HG03442 (cell line): ENCODE measurements around the gene TOP2B.
A peak's percentile ranks its signal among the peaks of the same experiment; 100 is the strongest.

Source experiments
- ATAC-seq: cut with Tn5 transposase; IDR thresholded peaks from one replicate; pipeline ENCODE4 v1.9.1; 2021; ENCODE audit warnings: mild to moderate bottlenecking, moderate library complexity; ENCODE audit not compliant: unreplicated experiment

Gene TOP2B

DNA sequence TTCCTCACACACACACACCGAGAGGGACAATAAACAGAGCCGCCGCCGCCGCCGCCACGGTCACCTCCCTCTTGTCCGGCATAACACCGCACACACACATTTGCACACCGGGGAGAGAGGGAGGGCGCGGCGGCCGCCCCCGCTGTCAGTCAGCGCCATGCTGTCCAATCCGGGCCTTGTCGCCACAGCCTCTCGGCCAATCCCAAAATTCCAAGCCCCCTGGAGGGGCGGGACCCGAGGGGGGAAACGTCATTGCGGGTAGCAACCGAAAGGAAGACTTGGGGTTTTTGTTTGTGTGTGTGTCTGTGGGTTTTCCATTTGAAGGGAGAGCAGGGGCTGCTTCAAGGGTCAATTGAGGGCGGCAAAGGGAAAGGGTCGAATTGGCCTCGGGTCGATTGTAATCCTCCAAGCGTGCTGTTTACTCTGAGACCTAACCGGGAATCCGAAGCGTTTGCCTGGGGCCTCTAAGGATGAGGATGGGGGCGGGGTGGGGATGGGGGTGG is at the start of gene TOP2B:
Gene TOP2B (minus strand): TSS at position 96 of the 503 bp plus-strand sequence. CDS start 610 bp downstream, outside the sequence.
- peak; percentile 86 for ATAC-seq

DNA sequence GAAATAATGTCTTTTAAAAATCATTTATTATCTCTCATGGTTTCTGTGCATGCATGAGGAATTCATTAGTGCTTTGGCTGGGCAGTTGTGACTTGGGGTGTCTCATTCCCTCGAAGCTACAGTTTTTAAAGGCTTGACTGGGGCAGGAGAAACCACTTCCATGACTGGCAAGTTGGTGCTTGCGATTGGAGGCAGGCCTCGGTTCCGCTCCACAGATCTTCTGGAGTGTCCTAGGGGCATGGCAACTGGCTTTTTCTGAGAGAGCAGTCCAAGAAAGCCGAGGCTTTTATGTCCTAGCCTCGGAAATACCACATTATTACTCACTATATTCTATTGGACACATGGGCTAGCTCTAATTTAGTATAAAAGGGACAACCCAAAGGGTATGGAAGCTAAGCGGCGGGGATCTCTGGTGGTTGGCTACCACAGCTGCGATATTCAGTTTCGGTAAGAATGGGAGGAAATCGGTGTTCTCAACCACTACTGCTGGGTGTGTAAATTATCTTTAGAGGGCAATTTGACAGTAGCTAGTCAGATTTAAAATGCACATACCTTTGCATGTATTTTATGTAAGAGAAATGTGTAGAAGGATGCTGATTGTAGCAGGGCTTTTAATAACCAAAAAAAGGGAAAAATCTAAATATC is 48.8 kb upstream of the TOP2B start:
- no peak for ATAC-seq

GRCh38 chr3:25711090-25711489 is 46.4 kb upstream of the TOP2B start:
- no peak for ATAC-seq

- ATAC-seq: no peak
These were observed 43.3 kb upstream of the TOP2B start for GRCh38 chr3:25708036-25708435.

DNA sequence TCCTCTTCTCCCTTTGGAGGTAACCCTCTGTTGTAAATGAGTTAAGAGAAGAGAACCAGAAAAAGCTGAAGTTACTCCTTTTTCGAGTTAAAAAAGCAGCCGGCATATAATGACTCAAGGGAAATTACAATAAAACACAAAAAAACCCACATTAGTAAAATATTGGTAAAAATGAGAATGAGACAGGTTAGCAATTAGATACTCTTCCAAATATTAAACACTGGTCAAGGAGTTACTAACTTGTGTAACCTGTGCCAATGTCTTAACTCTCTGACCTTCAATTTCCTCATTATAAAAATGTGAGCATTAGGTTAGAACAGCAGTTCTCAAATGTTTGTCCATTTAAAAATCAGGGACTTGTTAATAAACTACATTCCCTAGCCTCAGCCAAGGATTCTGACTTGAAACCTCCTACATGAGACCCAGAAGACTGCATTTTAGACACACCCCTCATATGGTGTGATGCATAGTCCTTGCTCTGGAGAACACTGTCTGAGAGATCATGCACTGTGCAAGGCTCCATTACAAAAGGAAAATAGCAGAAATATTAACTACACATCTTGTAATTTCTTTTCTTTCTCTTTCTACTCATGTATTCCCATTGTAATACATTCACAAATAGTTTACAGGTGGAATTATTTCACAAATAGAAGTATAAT is 42.7 kb upstream of the TOP2B start:
- no peak for ATAC-seq

DNA sequence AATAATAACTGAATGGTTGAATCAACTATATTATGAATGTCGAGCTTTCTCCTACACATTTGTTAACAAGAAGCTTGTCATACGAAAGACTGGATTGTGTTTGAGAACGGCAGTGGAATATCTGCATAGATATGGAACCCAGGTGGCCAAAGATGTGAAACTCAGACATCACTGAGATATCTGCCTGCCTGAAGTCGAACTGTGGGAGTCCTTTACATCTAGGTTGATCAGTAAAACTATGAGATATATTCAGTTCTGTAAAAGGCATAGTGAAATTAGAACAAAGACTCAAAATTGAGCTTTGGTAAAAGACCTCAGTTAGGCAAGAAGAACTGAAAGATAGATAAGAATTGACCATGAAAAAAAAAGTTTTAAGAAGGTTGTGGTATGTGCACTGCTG is 41.5 kb upstream of the TOP2B start:
- no peak for ATAC-seq

- no peak for ATAC-seq
These were observed 32.8 kb upstream of the TOP2B start for GRCh38 chr3:25697553-25697952.

DNA sequence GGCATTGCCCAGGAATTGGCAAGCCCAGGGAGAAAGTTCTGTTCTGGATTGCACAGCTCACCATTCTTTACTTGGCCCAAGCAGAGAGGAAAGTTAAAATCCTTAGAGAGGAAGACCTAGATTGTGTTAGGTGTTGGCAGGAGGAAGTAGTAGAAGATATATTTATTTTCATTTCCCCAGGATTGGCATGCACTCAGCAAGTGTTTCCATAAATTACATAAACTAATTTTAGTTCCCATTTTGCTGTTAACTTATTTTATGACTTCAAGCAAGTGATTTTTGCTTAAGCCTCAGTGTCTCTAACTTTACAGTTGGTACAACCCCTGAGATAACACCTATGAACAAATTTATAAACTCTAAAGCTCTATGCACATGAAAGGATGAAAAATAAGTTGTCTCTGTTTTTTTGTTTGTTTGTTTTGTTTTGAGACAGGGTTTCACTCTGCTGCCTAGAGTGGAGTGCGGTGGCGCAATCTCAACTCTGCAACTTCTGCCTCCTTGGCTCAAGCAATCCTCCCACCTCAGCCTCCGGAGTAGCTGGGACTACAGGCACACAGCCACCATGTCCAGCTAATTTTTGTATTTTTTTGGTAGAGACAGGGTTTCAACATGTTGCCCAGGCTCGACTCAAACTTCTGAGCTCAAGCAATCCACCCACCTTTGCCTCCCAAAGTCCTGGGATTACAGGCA is 31.2 kb upstream of the TOP2B start:
- no peak for ATAC-seq

- ATAC-seq: no peak
These were observed 28.5 kb upstream of the TOP2B start for GRCh38 chr3:25693238-25693637.

DNA sequence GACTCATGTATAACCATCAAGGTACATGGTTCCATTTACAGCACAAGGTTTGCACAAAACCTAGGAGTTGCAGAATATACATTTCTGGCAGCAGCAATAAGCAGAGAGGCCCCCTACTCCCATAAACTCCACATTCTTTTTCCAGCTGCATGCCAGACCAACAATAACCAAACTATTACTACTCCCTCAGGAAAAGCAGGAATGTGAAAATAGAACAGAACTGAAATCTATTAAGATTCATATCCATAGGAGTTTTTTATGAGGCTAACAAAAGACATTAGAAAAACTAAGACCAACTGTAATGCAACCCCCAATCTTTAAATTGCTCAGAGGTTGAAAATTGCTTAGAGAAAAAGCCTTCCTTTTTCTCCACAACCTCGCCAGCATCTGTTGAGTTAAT is 27.6 kb upstream of the TOP2B start:
- ATAC-seq: no peak

DNA sequence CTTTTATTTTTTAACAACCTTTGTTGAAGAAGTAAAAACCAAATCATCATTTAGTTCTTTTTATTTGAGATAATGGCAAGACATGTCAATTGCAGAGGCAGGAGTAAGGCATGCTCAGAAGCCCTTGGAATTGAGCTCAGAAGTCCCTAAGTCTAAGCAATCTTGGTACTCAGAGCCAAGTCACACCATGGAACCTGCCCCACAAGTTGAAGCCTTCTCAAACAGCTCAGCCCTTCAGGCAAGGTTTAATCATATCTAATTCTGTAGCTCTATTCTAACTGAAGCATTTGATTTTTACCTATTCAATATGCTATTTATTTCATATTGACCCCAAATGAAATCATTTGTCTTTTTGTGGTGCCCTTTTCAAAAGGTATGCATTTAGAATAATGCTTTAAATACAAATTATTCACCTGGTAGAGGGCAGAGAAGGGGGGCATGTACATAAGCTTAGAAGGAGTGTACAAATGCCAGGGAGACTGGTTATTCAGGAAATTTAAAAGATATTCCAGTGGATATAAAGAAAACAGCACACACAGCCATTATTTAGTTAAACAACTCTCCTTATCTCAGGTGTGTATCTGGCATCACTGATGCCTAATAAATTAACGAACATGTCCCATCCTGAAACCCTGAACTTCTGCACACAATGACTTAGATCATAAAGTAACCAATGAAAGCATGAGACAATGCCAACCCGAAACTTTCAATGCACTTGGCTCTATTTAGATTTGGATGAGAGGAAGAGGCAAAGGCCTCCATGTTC is 26.2 kb upstream of the TOP2B start:
- no peak for ATAC-seq

- no peak for ATAC-seq
These were observed 24.5 kb upstream of the TOP2B start for GRCh38 chr3:25689226-25689625.

- no peak for ATAC-seq
These were observed 23.0 kb upstream of the TOP2B start for GRCh38 chr3:25687742-25688141.

GRCh38 chr3:25686766-25687165 is 22.1 kb upstream of the TOP2B start:
- no peak for ATAC-seq

- no peak for ATAC-seq
These were observed 19.2 kb upstream of the TOP2B start for GRCh38 chr3:25683882-25684281.

- ATAC-seq: no peak
These were observed 18.7 kb upstream of the TOP2B start for GRCh38 chr3:25683410-25683809.

- ATAC-seq: no peak
These were observed 15.1 kb upstream of the TOP2B start for GRCh38 chr3:25679642-25680302.

- ATAC-seq: no peak
These were observed 14.5 kb upstream of the TOP2B start for GRCh38 chr3:25679166-25679565.

- no peak for ATAC-seq
These were observed 13.9 kb upstream of the TOP2B start for GRCh38 chr3:25678581-25678980.

DNA sequence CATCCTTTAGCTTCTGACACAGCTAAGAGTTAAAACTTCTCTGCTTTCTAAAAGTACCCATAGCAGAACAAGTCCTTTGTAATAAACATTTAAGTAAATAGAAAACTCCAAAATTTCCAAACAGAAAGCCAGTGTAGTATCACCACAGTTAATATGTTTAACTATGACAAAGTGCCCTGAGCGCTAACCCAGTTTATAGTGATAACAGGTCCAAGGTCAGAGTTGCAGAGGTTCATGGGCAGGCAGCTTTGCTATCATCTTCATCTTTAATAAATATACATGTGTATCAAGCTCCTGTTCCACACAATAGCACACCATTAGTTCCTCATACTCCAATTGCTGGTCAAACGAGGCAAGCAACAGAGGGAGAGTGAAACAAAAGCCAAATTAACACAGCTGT is 12.4 kb upstream of the TOP2B start:
- ATAC-seq: no peak

GRCh38 chr3:25674670-25675069 is 10.0 kb upstream of the TOP2B start:
- ATAC-seq: no peak
